ENCODE measurements around the gene GOLGA8M. TPM values are rescaled to one million over a fixed set of nuclear protein-coding genes. Genes with fewer than 3 reads are reported as not detected.
A peak's percentile ranks its signal among the peaks of the same experiment; 100 is the strongest.
"Not testable (repeated sequence)": the region's sequence is repeated elsewhere in the genome, so short reads cannot be mapped to it uniquely, and the experiment has no call there.

The GOLGA8M gene
- total and polyA plus RNA-seq, 4 donors, result 0.23 to 10.7 (median 2.5) TPM

DNA sequence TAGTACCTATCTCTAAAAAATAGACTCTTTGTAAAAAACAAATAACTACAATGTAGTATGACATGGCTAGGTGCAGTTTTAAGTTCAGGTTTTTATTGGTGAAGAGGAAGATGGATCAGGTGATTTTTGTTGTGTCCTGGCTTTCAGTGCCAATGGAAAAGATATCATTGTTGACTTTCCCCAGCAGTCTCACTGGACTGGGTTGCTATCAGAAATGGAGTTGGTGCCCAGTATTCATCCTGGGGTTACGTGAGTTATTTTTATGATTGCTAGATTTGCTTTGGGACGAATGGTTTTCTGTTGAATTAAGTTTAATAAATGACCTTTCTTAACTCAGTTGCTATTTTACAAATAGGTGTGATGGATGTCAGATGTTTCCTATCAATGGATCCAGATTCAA, 38.7 kb downstream of the GOLGA8M start:
- H3K27me3 ChIP-seq (ENCODE audit: control insufficient read depth in 1 of 2, insufficient read depth in 2 of 2, low read length in 1 of 2); H3K9me3 ChIP-seq (ENCODE audit: control insufficient read depth, low read length); H3K36me3 ChIP-seq (ENCODE audit: control insufficient read depth in 1 of 2, insufficient read depth in 2 of 2, low read length in 1 of 2); H3K4me3 ChIP-seq (ENCODE audit: low read length in 2 of 2); ATAC-seq (ENCODE audit: low FRiP score); DNase-seq; H3K27ac ChIP-seq (ENCODE audit: low read depth in 1 of 2, low read length in 2 of 2); H3K4me1 ChIP-seq (ENCODE audit: control insufficient read depth in 1 of 2, insufficient read depth in 2 of 2, low read length in 2 of 2); intact Hi-C loops (cut with DNase I): not testable (repeated sequence)
- no CpG with 5 or more reads among the region's 2 CpGs for WGBS, 2 donors

DNA sequence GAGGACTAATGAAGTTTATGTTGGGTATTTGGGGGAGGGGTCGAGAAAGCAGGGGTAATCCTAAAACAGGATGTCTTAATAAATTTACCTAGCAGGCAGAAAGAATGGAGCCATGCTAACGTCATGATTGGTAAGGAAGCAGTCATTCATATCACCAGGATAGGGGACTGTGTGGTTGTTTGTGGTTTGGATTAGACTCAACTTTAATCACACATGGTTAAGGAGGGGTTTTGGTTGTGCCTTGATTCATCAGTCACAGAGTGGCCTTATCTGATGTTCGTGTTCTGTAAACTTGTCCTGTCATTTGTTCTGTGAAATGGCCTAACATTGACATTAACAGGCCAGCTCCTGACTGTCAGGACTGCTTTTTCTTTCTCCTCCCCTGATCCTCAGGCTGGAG, 40.1 kb downstream of the GOLGA8M start:
- intact Hi-C loops (cut with DNase I); H3K4me1 ChIP-seq (ENCODE audit: control insufficient read depth in 1 of 2, insufficient read depth in 2 of 2, low read length in 2 of 2); H3K27me3 ChIP-seq (ENCODE audit: control insufficient read depth in 1 of 2, insufficient read depth in 2 of 2, low read length in 1 of 2); H3K9me3 ChIP-seq (ENCODE audit: control insufficient read depth, low read length); ATAC-seq (ENCODE audit: low FRiP score); H3K4me3 ChIP-seq (ENCODE audit: low read length in 2 of 2); H3K36me3 ChIP-seq (ENCODE audit: control insufficient read depth in 1 of 2, insufficient read depth in 2 of 2, low read length in 1 of 2); H3K27ac ChIP-seq (ENCODE audit: low read depth in 1 of 2, low read length in 2 of 2); DNase-seq: not testable (repeated sequence)
- no CpG with 5 or more reads among the region's 3 CpGs for WGBS, 2 donors

DNA sequence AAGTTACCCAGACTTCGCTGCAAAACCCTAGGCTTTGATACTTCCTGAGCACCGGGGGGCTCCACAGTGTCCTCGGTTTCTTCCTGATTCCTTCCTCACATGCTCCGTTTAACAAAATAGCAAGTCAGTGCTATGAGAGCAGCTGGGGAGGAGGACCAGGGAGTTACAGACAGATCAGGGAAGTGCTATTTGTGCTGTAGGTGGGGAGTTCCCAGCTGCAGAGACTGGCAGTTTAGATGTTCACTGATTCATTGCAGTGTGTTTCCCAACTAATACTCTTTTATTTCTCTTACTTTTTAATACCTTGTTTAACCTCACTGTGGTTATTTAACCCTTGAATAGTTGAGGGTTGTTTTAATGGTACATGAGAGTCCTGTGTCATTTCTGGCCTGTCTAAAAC, 45.8 kb downstream of the GOLGA8M start:
- H3K36me3 ChIP-seq (ENCODE audit: control insufficient read depth in 1 of 2, insufficient read depth in 2 of 2, low read length in 1 of 2); ATAC-seq (ENCODE audit: low FRiP score); H3K27ac ChIP-seq (ENCODE audit: low read depth in 1 of 2, low read length in 2 of 2); H3K27me3 ChIP-seq (ENCODE audit: control insufficient read depth in 1 of 2, insufficient read depth in 2 of 2, low read length in 1 of 2); DNase-seq; H3K9me3 ChIP-seq (ENCODE audit: control insufficient read depth, low read length); H3K4me1 ChIP-seq (ENCODE audit: control insufficient read depth in 1 of 2, insufficient read depth in 2 of 2, low read length in 2 of 2); intact Hi-C loops (cut with DNase I); H3K4me3 ChIP-seq (ENCODE audit: low read length in 2 of 2): not testable (repeated sequence)
- no CpG with 5 or more reads among the region's 4 CpGs for WGBS, 2 donors

DNA sequence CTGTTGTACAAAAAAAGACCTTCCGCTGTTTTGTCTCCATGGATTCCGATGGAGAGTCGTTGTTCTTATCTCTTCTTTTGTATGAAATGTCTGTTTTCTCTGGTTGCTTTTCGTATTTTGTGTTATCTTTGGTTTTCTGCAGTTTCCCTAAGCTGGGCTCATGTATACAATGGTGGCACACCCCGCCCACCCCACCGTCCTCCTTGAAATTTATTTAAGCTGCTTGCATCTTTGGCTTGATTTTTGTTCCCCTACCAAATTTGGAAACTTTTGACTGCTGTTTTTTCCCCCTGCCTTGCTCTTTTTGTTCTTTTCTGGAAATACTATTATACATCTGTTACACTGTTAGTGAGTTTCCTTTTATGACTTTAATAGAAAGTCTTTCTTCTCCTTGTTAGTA, 47.6 kb downstream of the GOLGA8M start:
- H3K9me3 ChIP-seq (ENCODE audit: control insufficient read depth, low read length); H3K27ac ChIP-seq (ENCODE audit: low read depth in 1 of 2, low read length in 2 of 2); ATAC-seq (ENCODE audit: low FRiP score); H3K27me3 ChIP-seq (ENCODE audit: control insufficient read depth in 1 of 2, insufficient read depth in 2 of 2, low read length in 1 of 2); H3K36me3 ChIP-seq (ENCODE audit: control insufficient read depth in 1 of 2, insufficient read depth in 2 of 2, low read length in 1 of 2); intact Hi-C loops (cut with DNase I); DNase-seq; H3K4me1 ChIP-seq (ENCODE audit: control insufficient read depth in 1 of 2, insufficient read depth in 2 of 2, low read length in 2 of 2); H3K4me3 ChIP-seq (ENCODE audit: low read length in 2 of 2): not testable (repeated sequence)
- 42 to 54% methylated on average over 6 of the region's 6 CpGs for WGBS, 2 donors

DNA sequence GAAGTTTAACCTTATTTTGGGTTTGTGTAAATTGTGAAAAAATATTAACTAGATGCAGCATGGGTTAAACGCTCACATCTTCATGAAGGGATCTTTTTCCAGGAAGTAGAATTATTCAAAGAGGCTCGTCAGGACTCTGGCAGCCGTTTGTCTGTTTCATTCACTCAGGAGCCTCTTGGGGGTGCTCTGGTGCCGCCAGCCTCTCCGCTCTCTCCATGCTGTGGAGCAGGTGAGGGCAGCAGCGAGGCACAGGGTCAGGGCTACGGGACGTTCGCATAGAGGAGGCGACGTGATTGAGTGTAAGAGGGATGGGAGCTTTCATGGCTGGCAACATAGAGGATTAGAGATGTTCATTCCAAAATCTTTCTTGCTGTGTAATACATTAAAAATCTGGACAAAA, 48.5 kb downstream of the GOLGA8M start:
- H3K4me3 ChIP-seq (ENCODE audit: low read length in 2 of 2); H3K27me3 ChIP-seq (ENCODE audit: control insufficient read depth in 1 of 2, insufficient read depth in 2 of 2, low read length in 1 of 2); intact Hi-C loops (cut with DNase I); H3K9me3 ChIP-seq (ENCODE audit: control insufficient read depth, low read length); H3K4me1 ChIP-seq (ENCODE audit: control insufficient read depth in 1 of 2, insufficient read depth in 2 of 2, low read length in 2 of 2); DNase-seq; H3K36me3 ChIP-seq (ENCODE audit: control insufficient read depth in 1 of 2, insufficient read depth in 2 of 2, low read length in 1 of 2); H3K27ac ChIP-seq (ENCODE audit: low read depth in 1 of 2, low read length in 2 of 2): not testable (repeated sequence)
- ATAC-seq (ENCODE audit: low FRiP score), result peak; percentile 73
- WGBS, 2 donors, result no CpG with 5 or more reads among the region's 11 CpGs

DNA sequence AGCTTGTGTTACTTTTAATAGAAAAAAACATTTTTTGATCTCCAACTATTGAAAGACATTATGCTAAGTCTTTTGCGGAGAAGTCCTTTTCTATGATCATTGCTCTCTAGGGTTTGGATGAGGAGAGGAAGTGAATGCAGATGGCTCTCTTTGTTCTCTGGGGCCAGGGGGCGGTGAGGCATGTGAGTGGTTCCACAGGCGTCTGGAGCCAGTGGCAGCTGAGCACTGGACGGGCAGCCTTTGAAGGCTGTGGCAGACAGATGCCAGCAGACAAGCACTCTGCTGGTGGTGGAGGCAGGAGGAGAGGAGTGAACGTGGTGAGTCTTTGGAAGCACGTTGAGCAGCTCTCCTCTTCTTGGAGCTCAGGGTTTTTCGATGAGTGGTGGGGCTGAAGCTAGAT, 51.5 kb downstream of the GOLGA8M start:
- H3K9me3 ChIP-seq (ENCODE audit: control insufficient read depth, low read length); ATAC-seq (ENCODE audit: low FRiP score); H3K27ac ChIP-seq (ENCODE audit: low read depth in 1 of 2, low read length in 2 of 2); H3K4me3 ChIP-seq (ENCODE audit: low read length in 2 of 2); DNase-seq; intact Hi-C loops (cut with DNase I); H3K4me1 ChIP-seq (ENCODE audit: control insufficient read depth in 1 of 2, insufficient read depth in 2 of 2, low read length in 2 of 2); H3K36me3 ChIP-seq (ENCODE audit: control insufficient read depth in 1 of 2, insufficient read depth in 2 of 2, low read length in 1 of 2); H3K27me3 ChIP-seq (ENCODE audit: control insufficient read depth in 1 of 2, insufficient read depth in 2 of 2, low read length in 1 of 2): not testable (repeated sequence)
- WGBS, 2 donors, result no CpG with 5 or more reads among the region's 7 CpGs

DNA sequence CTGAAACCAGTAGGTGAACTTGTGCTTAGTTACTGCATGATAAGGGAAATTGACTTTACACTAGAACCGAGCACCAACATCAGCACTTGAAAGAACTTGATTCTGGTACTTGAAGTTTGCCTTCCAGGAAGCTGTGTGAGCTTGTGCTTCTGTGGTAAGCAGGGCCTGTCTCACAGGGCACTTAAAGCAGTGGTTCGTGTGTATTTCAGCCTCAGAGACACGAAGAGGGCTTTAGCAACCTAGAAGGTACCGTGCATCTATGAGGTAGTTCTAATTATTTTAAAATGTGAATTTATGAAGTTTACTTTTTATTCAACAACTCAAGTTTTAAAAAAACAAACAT, 56.2 kb downstream of the GOLGA8M start:
- ATAC-seq (ENCODE audit: low FRiP score), result not testable (repeated sequence)
- no CpG with 5 or more reads among the region's 4 CpGs for WGBS, 2 donors

DNA sequence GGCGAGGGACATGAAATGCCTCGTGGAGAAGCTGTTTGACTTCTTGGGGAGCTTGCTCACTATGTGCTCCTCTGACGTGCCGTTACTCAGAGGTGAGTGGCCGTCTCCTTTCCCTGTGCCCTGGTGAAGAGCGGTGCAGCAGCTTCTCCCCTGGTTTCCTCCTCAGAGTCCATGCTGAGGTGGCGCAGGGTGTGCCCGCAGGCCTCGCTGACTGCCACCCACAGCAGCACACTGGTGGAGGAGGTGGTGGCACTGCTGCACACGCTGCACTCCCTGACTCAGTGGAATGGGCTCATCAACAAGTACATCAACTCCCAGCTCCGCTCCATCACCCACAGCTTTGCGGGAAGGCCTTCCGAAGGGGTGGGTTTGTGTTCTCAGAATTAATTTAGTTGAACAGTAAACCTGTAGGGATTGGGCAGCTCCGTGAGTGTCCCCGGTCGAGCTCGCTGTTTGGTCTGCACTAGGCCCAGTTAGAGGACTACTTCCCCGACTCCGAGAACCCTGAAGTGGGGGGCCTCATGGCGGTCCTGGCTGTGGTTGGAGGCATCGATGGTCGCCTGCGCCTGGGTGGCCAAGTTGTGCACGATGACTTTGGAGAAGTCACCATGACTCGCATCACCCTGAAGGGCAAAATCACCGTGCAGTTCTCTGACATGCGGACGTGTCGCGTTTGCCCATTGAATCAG, 56.7 kb downstream of the GOLGA8M start:
- ATAC-seq (ENCODE audit: low FRiP score); H3K9me3 ChIP-seq (ENCODE audit: control insufficient read depth, low read length); H3K4me3 ChIP-seq (ENCODE audit: low read length in 2 of 2); intact Hi-C loops (cut with DNase I); H3K27ac ChIP-seq (ENCODE audit: low read depth in 1 of 2, low read length in 2 of 2); H3K36me3 ChIP-seq (ENCODE audit: control insufficient read depth in 1 of 2, insufficient read depth in 2 of 2, low read length in 1 of 2); H3K27me3 ChIP-seq (ENCODE audit: control insufficient read depth in 1 of 2, insufficient read depth in 2 of 2, low read length in 1 of 2); H3K4me1 ChIP-seq (ENCODE audit: control insufficient read depth in 1 of 2, insufficient read depth in 2 of 2, low read length in 2 of 2); DNase-seq: not testable (repeated sequence)
- WGBS, 2 donors, result 92 to 94% methylated on average over 22 to 28 of the region's 30 CpGs

More for the DNA sequence above, 56.2 kb downstream of the GOLGA8M start:
- intact Hi-C loops (cut with DNase I); H3K27me3 ChIP-seq (ENCODE audit: control insufficient read depth in 1 of 2, insufficient read depth in 2 of 2, low read length in 1 of 2); DNase-seq; H3K4me1 ChIP-seq (ENCODE audit: control insufficient read depth in 1 of 2, insufficient read depth in 2 of 2, low read length in 2 of 2); H3K27ac ChIP-seq (ENCODE audit: low read depth in 1 of 2, low read length in 2 of 2); H3K4me3 ChIP-seq (ENCODE audit: low read length in 2 of 2); H3K9me3 ChIP-seq (ENCODE audit: control insufficient read depth, low read length); H3K36me3 ChIP-seq (ENCODE audit: control insufficient read depth in 1 of 2, insufficient read depth in 2 of 2, low read length in 1 of 2): not testable (repeated sequence)

DNA sequence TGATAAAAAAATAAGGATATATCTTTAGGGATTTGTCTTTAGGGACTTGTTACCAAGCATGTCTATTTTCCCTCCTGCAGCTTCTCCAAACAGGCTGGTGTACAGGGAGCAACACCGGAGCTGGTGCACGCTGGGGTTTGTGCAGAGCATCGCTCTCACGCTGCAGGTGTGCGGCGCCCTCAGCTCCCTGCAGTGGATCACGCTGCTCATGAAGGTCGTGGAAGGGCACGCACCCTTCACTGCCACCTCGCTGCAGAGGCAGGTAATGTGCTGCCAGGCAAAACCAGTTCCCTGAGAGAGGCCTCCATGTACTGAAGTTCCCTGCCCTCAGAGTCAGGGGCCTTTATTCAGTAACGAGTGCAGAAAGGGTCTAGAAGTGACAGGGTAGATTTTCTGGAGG, 58.0 kb downstream of the GOLGA8M start:
- DNase-seq; H3K9me3 ChIP-seq (ENCODE audit: control insufficient read depth, low read length): not testable (repeated sequence)

More for the DNA sequence above, 58.0 kb downstream of the GOLGA8M start:
- H3K4me3 ChIP-seq (ENCODE audit: low read length in 2 of 2); H3K27ac ChIP-seq (ENCODE audit: low read depth in 1 of 2, low read length in 2 of 2); intact Hi-C loops (cut with DNase I); H3K36me3 ChIP-seq (ENCODE audit: control insufficient read depth in 1 of 2, insufficient read depth in 2 of 2, low read length in 1 of 2); H3K4me1 ChIP-seq (ENCODE audit: control insufficient read depth in 1 of 2, insufficient read depth in 2 of 2, low read length in 2 of 2); ATAC-seq (ENCODE audit: low FRiP score); H3K27me3 ChIP-seq (ENCODE audit: control insufficient read depth in 1 of 2, insufficient read depth in 2 of 2, low read length in 1 of 2): not testable (repeated sequence)
- 75 to 88% methylated on average over 1 to 5 of the region's 11 CpGs for WGBS, 2 donors
